MM.1S (cell line): ENCODE measurements around the gene TOX2.

Source experiments
- DNase-seq: peaks from one replicate; pipeline ENCODE4 v3.0.0-alpha.2; 2015
- H2AFZ ChIP-seq: fragments of 300-600 bp; sonication (generic); 2 replicates; pipeline ENCODE4 v1.6.0; 2016; ENCODE audit warnings: antibody characterized with exemption, low read length
- H3F3A ChIP-seq: fragments of 300-600 bp; sonication (generic); 2 replicates; pipeline ENCODE4 v1.6.1; 2016; ENCODE audit warnings: mild to moderate bottlenecking, antibody characterized with exemption, low read length, moderate library complexity, mixed read lengths; ENCODE audit not compliant: insufficient read depth
- H3K27ac ChIP-seq: fragments of 300-600 bp; sonication (generic); 2 replicates; pipeline ENCODE4 v1.5.1; 2016; ENCODE audit warnings: mild to moderate bottlenecking, low read length
- H3K27me3 ChIP-seq: fragments of 300-600 bp; sonication (generic); replicated peaks from 2 replicates; pipeline ENCODE4 v1.6.0; 2016; ENCODE audit warnings: low read length; ENCODE audit not compliant: insufficient read depth
- H3K36me3 ChIP-seq: fragments of 300-600 bp; sonication (generic); replicated peaks from 2 replicates; pipeline ENCODE4 v1.6.1; 2016; ENCODE audit warnings: mild to moderate bottlenecking, low read length, mixed read lengths; ENCODE audit not compliant: insufficient read depth
- H3K4me1 ChIP-seq: fragments of 300-600 bp; sonication (generic); 2 replicates; pipeline ENCODE4 v1.6.1; 2016; ENCODE audit warnings: low read length, mixed read lengths
- H3K4me2 ChIP-seq: fragments of 300-600 bp; sonication (generic); 2 replicates; pipeline ENCODE4 v1.6.0; 2016; ENCODE audit warnings: low read depth, low read length
- H3K4me3 ChIP-seq: fragments of 300-600 bp; sonication (generic); 2 replicates; pipeline ENCODE4 v1.5.1; 2016; ENCODE audit warnings: low read length, mixed read lengths
- H3K79me2 ChIP-seq: fragments of 300-600 bp; sonication (generic); 2 replicates; pipeline ENCODE4 v1.6.1; 2016; ENCODE audit warnings: mixed run types, low read length, mixed read lengths
- H3K9ac ChIP-seq: fragments of 300-600 bp; sonication (generic); 2 replicates; pipeline ENCODE4 v1.6.1; 2016; ENCODE audit warnings: low read length, mixed read lengths
- H3K9me2 ChIP-seq: fragments of 300-600 bp; sonication (generic); replicated peaks from 2 replicates; pipeline ENCODE4 v1.6.1; 2016; ENCODE audit warnings: mild to moderate bottlenecking, low read length, mixed read lengths; ENCODE audit not compliant: insufficient read depth
- H3K9me3 ChIP-seq: fragments of 300-600 bp; sonication (generic); replicated peaks from 2 replicates; pipeline ENCODE4 v1.6.1; 2016; ENCODE audit warnings: mild to moderate bottlenecking, low read length, mixed read lengths; ENCODE audit not compliant: insufficient read depth
- H4K20me1 ChIP-seq: fragments of 300-600 bp; sonication (generic); 2 replicates; pipeline ENCODE4 v1.6.1; 2016; ENCODE audit warnings: mild to moderate bottlenecking, low read length, moderate library complexity, mixed read lengths; ENCODE audit not compliant: insufficient read depth
- CTCF ChIP-seq: fragments of 300-600 bp; sonication (generic); IDR thresholded peaks from 2 replicates; pipeline ENCODE4 v1.5.1; 2016; ENCODE audit warnings: antibody characterized with exemption, low read length, mixed read lengths
- EZH2 ChIP-seq: fragments of 300-600 bp; sonication (generic); optimal IDR thresholded peaks from 2 replicates; pipeline ENCODE3; 2017; ENCODE audit warnings: low read depth, mild to moderate bottlenecking, antibody characterized with exemption, low read length, mixed read lengths
- EZH2phosphoT487 ChIP-seq: fragments of 300-600 bp; sonication (generic); IDR thresholded peaks from 2 replicates; pipeline ENCODE4 v1.6.1; 2018; ENCODE audit warnings: antibody characterized with exemption, low read length

TOX2 gene

GRCh38 chr20:43914311-43915210 is at the start of gene TOX2:
Gene TOX2 (plus strand): TSS chr20:43914852. CDS start chr20:43914892, 40 bp downstream.
- peak; percentile 74 for DNase-seq
- H3K4me1 ChIP-seq = peaks cover 30% of the 10 kb centered on the region
- no peak within 1 kb of the TSS for H3K27ac ChIP-seq
- peak within 1 kb of the TSS; percentile 79 for H2AFZ ChIP-seq
- H3K4me3 ChIP-seq = peak within 1 kb of the TSS; percentile 81
- peak within 1 kb of the TSS; percentile 82 for H3K4me2 ChIP-seq
- H3K79me2 ChIP-seq = peaks cover 47% of the 10 kb centered on the region
- H3K9ac ChIP-seq = peak within 1 kb of the TSS; percentile 75
- H3K9me2 ChIP-seq = no peaks in the 10 kb centered on the region
- no peaks in the 10 kb centered on the region for H3K36me3 ChIP-seq
- peaks cover 9% of the 10 kb centered on the region; the same call in 1 of the 2 replicates for H3F3A ChIP-seq
- no peaks in the 10 kb centered on the region for H3K27me3 ChIP-seq
- no peaks in the 10 kb centered on the region for H3K9me3 ChIP-seq
- no peak for TF ChIP-seq CTCF
- TF ChIP-seq EZH2 = no peak
- TF ChIP-seq EZH2phosphoT487 = no peak
- H4K20me1 ChIP-seq = no peaks in the 10 kb centered on the region

- H3K9ac ChIP-seq = no peak overlapping the region
- TF ChIP-seq EZH2phosphoT487 (no peak), EZH2 (no peak), CTCF (no peak)
- no peaks in the 10 kb centered on the region for H3F3A ChIP-seq
- H2AFZ ChIP-seq = no peak overlapping the region
- H3K36me3 ChIP-seq = no peaks in the 10 kb centered on the region
- DNase-seq = no peak
- H3K4me1 ChIP-seq = peaks cover 16% of the 10 kb centered on the region
- H3K9me2 ChIP-seq = no peaks in the 10 kb centered on the region
- H4K20me1 ChIP-seq = no peaks in the 10 kb centered on the region
- no peak overlapping the region for H3K4me3 ChIP-seq
- no peaks in the 10 kb centered on the region for H3K79me2 ChIP-seq
- H3K9me3 ChIP-seq = no peaks in the 10 kb centered on the region
- no peak overlapping the region for H3K4me2 ChIP-seq
- no peak overlapping the region for H3K27ac ChIP-seq
- H3K27me3 ChIP-seq = no peaks in the 10 kb centered on the region
Observed at GRCh38 chr20:43868091-43868490, 46.6 kb upstream of the TOX2 start.

GRCh38 chr20:43870484-43870883 is 44.2 kb upstream of the TOX2 start:
- Histone ChIP-seq H4K20me1 (no peaks in the 10 kb centered on the region), H2AFZ (no peak overlapping the region), H3K4me3 (no peak overlapping the region), H3F3A (no peaks in the 10 kb centered on the region), H3K27ac (no peak overlapping the region), H3K27me3 (no peaks in the 10 kb centered on the region), H3K79me2 (no peaks in the 10 kb centered on the region), H3K9me2 (no peaks in the 10 kb centered on the region), H3K9me3 (no peaks in the 10 kb centered on the region), H3K36me3 (no peaks in the 10 kb centered on the region), H3K4me1 (peaks cover 16% of the 10 kb centered on the region), H3K4me2 (no peak overlapping the region), H3K9ac (no peak overlapping the region)
- TF ChIP-seq EZH2phosphoT487 (no peak), CTCF (no peak), EZH2 (no peak)
- DNase-seq = no peak
